ENCODE measurements around the gene SLC25A47.

- TF ChIP-seq CTCF (IDR thresholded peaks at IDR 0.05; ENCODE audit: poor library complexity) (no peak), EZH2phosphoT487 (IDR thresholded peaks at IDR 0.05; ENCODE audit: low read depth, severe bottlenecking, unreplicated experiment) (no peak), EZH2 (IDR thresholded peaks at IDR 0.05; ENCODE audit: borderline replicate concordance) (no peak)
Measured at GRCh38 chr14:100361626-100362025, 38.5 kb downstream of the SLC25A47 start.

Data from hepatocyte (in vitro differentiated cells).